H1 (cell line): ENCODE results near the gene PRKD3.
"Not testable (repeated sequence)": the region's sequence is repeated elsewhere in the genome, so short reads cannot be mapped to it uniquely, and the experiment has no call there.

ENCODE experiments used
- ASH2L ChIP-seq: fragments of 200-600, 300-600 bp; sonication (generic); IDR thresholded peaks from one replicate; pipeline ENCODE4 v1.7.1; 2017; ENCODE audit warnings: low read length
- ATF2 ChIP-seq: IDR thresholded peaks from 2 replicates; pipeline ENCODE4 v1.6.1; 2012; ENCODE audit warnings: low read length, inconsistent platforms
- CBX5 ChIP-seq: fragments of 300-800, 300-1000 bp; sonication (generic); IDR thresholded peaks from 2 replicates; pipeline ENCODE4 v1.7.1; 2016; ENCODE audit warnings: antibody characterized with exemption, low read length, low read depth
- CTCF ChIP-seq, 3 experiments: IDR thresholded peaks; 1 replicate in 2 of 3; 2 replicates in 1 of 3; pipeline versions ENCODE4 v1.5.1 to v1.6.1; 2011; ENCODE audit warnings: low read length in 3 of 3, mild to moderate bottlenecking in 3 of 3, inconsistent platforms in 2 of 3, low read depth in 1 of 3, moderate library complexity in 1 of 3; ENCODE audit not compliant: insufficient read depth in 1 of 3; ENCODE audit errors: control extremely low read depth in 1 of 3
- EP300 ChIP-seq, 2 experiments: IDR thresholded peaks; 1 replicate in 1 of 2; 2 replicates in 1 of 2; pipeline ENCODE4 v1.6.1; 2011 to 2012; ENCODE audit warnings: low read depth in 2 of 2, low read length in 2 of 2, mild to moderate bottlenecking in 2 of 2, borderline replicate concordance in 1 of 2, inconsistent platforms in 1 of 2, moderate library complexity in 1 of 2
- POLR2A ChIP-seq, 2 experiments: IDR thresholded peaks; 1 replicate in 1 of 2; 2 replicates in 1 of 2; pipeline ENCODE4 v1.6.1; 2011; ENCODE audit warnings: low read depth in 2 of 2, low read length in 2 of 2, mild to moderate bottlenecking in 2 of 2; ENCODE audit errors: control extremely low read depth in 1 of 2
- POLR2AphosphoS5 ChIP-seq: IDR thresholded peaks from 2 replicates; pipeline ENCODE4 v1.6.1; 2011; ENCODE audit warnings: low read depth, low read length
- RXRA ChIP-seq: IDR thresholded peaks from 2 replicates; pipeline ENCODE4 v1.6.1; 2011; ENCODE audit warnings: low read depth, mild to moderate bottlenecking, low read length, moderate library complexity; ENCODE audit not compliant: insufficient read depth

GRCh38 chr2:37294858-37295257, 29.8 kb downstream of the PRKD3 start:
- not testable (repeated sequence) for TF ChIP-seq CTCF (IDR thresholded peaks at IDR 0.05; ENCODE audit: control extremely low read depth in 1 of 3, insufficient read depth in 1 of 3, low read depth in 1 of 3, low read length in 3 of 3); CBX5; ASH2L; ATF2; RXRA; EP300 (IDR thresholded peaks at IDR 0.05; ENCODE audit: borderline replicate concordance in 1 of 2, low read depth in 2 of 2, low read length in 2 of 2); POLR2AphosphoS5; POLR2A (IDR thresholded peaks at IDR 0.05; ENCODE audit: control extremely low read depth in 1 of 2, low read depth in 2 of 2, low read length in 2 of 2)
